Testis (tissue), 2 donors: Measurements from ENCODE around the gene SPON1.

Source experiments
- CTCF ChIP-seq, 3 experiments: fragments of 450-650 bp in 2 of 3; fragments of 200-600 bp in 1 of 3; sonication (generic) in 1 of 3; IDR thresholded peaks; one replicate each; pipeline ENCODE4 v1.5.1; 2016 to 2019; ENCODE audit warnings: antibody characterized with exemption in 3 of 3, mild to moderate bottlenecking in 2 of 3, moderate library complexity in 1 of 3
- POLR2A ChIP-seq: fragments of 450-650 bp; IDR thresholded peaks from one replicate; pipeline ENCODE4 v1.6.1; 2017; ENCODE audit warnings: antibody characterized with exemption, mild to moderate bottlenecking, moderate library complexity

GRCh38 chr11:14306481-14306880 lies 344.0 kb downstream of the SPON1 start:
- no peak for TF ChIP-seq CTCF (IDR thresholded peaks at IDR 0.05)
- TF ChIP-seq POLR2A = no peak
